A549 (cell line): Measurements from ENCODE around the gene DIS3L2.

Experiments
- BHLHE40 ChIP-seq: IDR thresholded peaks from 2 replicates; pipeline ENCODE4 v1.6.1; 2012; ENCODE audit warnings: low read depth, low read length, inconsistent platforms
- CBX2 ChIP-seq: fragments of 200-600 bp; sonication (generic); IDR thresholded peaks from 2 replicates; pipeline ENCODE4 v1.6.1; 2016; ENCODE audit warnings: low read depth, mild to moderate bottlenecking, borderline replicate concordance
- CHD2 ChIP-seq: fragments of 150-350 bp; IDR thresholded peaks from 2 replicates; pipeline ENCODE4 v1.6.1; 2014; ENCODE audit warnings: low read length; ENCODE audit not compliant: partially characterized antibody
- CHD4 ChIP-seq: fragments of 200-600 bp; sonication (generic); IDR thresholded peaks from 2 replicates; pipeline ENCODE4 v1.6.1; 2016; ENCODE audit warnings: antibody characterized with exemption, mild to moderate bottlenecking, borderline replicate concordance
- JUN ChIP-seq, 2 experiments: fragments of >200 bp; sonication (Bioruptor Twin); formaldehyde crosslinking; IDR thresholded peaks; 2 replicates in 1 of 2; 3 replicates in 1 of 2; pipeline ENCODE4 v1.6.1; 2016 to 2017
- MYC ChIP-seq: IDR thresholded peaks from 2 replicates; pipeline ENCODE4 v1.6.1; 2012; ENCODE audit warnings: mild to moderate bottlenecking, inconsistent platforms, low read length, improper control_type of control experiment, borderline replicate concordance
- NPAS2 ChIP-seq: fragments of 250-450 bp; sonication (Bioruptor Pico); IDR thresholded peaks from 2 replicates; pipeline ENCODE4 v1.8.0; 2022; ENCODE audit warnings: mild to moderate bottlenecking, moderate library complexity, borderline replicate concordance
- POLR2A ChIP-seq: IDR thresholded peaks from 2 replicates; pipeline ENCODE4 v1.6.1; 2012; ENCODE audit warnings: mild to moderate bottlenecking, low read length
- POLR2AphosphoS2 ChIP-seq: conservative IDR thresholded peaks from 2 replicates; pipeline ENCODE4 v1.6.1; 2012; ENCODE audit warnings: low read length, improper control_type of control experiment, inconsistent platforms
- TFCP2L1 ChIP-seq: fragments of 250-450 bp; sonication (Bioruptor Pico); IDR thresholded peaks from 2 replicates; pipeline ENCODE4 v1.5.0; 2021; ENCODE audit warnings: mild to moderate bottlenecking
- ZFP36 ChIP-seq: fragments of 450-650 bp; IDR thresholded peaks from 2 replicates; pipeline ENCODE4 v1.6.1; 2014; ENCODE audit warnings: borderline replicate concordance; ENCODE audit not compliant: partially characterized antibody
- TF ChIP-seq, protein P1 (sequence below): fragments of >200 bp; sonication (Bioruptor Twin); formaldehyde crosslinking; IDR thresholded peaks from 3 replicates; pipeline ENCODE4 v1.5.1; 2016
- TF ChIP-seq, protein P2 (sequence below): fragments of 200-600 bp; sonication (generic); IDR thresholded peaks from 2 replicates; pipeline ENCODE4 v1.6.1; 2016; ENCODE audit warnings: antibody characterized with exemption, mild to moderate bottlenecking, moderate library complexity
- TF ChIP-seq, protein P3 (sequence below): fragments of 450-650 bp; IDR thresholded peaks from 2 replicates; pipeline ENCODE4 v1.6.1; 2014; ENCODE audit warnings: antibody characterized with exemption

DNA sequence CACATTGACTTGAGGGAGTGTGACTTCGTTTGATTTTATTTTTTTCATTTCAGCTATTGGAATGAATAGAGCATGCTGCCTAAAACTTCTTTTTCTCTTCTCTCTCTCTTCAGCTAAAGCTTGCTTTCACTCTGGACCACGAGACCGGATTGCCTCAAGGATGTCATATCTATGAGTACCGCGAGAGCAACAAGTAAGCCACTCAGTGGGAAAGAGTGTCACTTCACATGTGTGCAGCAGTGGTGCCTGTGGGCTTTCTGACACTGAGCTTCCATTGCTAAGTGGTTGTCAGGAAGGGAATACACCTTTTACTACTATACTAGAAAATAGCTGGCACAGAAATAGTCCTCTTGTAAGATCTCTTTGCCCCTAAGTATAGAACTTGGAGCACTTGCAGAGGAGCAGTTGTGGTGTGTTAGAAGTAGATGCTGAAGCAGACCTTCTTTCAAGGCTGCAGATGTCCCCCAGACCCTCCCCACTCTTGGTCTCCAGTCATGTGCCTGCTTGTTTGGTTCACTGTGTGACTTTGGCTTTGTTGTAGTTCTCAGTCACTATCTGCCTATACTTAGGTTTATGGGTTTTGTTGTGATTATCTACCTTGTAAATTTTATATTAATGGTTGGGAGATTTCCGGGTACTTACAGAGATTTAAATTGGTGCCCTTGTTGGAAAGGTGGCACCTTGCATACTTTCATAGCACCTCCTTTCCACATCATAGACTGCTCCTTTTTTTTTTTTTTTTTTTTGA is 338.6 kb downstream of the DIS3L2 start:
- TF ChIP-seq JUN (IDR thresholded peaks at IDR 0.05) (no peak), CHD4 (no peak), TFCP2L1 (CRISPR knock-in tag) (no peak), NPAS2 (CRISPR knock-in tag) (no peak), CHD2 (no peak), MYC (no peak), POLR2A (no peak), CBX2 (no peak), BHLHE40 (no peak), ZFP36 (no peak), POLR2AphosphoS2 (no peak)
- TF ChIP-seq, protein P1, sequence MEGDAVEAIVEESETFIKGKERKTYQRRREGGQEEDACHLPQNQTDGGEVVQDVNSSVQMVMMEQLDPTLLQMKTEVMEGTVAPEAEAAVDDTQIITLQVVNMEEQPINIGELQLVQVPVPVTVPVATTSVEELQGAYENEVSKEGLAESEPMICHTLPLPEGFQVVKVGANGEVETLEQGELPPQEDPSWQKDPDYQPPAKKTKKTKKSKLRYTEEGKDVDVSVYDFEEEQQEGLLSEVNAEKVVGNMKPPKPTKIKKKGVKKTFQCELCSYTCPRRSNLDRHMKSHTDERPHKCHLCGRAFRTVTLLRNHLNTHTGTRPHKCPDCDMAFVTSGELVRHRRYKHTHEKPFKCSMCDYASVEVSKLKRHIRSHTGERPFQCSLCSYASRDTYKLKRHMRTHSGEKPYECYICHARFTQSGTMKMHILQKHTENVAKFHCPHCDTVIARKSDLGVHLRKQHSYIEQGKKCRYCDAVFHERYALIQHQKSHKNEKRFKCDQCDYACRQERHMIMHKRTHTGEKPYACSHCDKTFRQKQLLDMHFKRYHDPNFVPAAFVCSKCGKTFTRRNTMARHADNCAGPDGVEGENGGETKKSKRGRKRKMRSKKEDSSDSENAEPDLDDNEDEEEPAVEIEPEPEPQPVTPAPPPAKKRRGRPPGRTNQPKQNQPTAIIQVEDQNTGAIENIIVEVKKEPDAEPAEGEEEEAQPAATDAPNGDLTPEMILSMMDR: no peak
- TF ChIP-seq, protein P2, sequence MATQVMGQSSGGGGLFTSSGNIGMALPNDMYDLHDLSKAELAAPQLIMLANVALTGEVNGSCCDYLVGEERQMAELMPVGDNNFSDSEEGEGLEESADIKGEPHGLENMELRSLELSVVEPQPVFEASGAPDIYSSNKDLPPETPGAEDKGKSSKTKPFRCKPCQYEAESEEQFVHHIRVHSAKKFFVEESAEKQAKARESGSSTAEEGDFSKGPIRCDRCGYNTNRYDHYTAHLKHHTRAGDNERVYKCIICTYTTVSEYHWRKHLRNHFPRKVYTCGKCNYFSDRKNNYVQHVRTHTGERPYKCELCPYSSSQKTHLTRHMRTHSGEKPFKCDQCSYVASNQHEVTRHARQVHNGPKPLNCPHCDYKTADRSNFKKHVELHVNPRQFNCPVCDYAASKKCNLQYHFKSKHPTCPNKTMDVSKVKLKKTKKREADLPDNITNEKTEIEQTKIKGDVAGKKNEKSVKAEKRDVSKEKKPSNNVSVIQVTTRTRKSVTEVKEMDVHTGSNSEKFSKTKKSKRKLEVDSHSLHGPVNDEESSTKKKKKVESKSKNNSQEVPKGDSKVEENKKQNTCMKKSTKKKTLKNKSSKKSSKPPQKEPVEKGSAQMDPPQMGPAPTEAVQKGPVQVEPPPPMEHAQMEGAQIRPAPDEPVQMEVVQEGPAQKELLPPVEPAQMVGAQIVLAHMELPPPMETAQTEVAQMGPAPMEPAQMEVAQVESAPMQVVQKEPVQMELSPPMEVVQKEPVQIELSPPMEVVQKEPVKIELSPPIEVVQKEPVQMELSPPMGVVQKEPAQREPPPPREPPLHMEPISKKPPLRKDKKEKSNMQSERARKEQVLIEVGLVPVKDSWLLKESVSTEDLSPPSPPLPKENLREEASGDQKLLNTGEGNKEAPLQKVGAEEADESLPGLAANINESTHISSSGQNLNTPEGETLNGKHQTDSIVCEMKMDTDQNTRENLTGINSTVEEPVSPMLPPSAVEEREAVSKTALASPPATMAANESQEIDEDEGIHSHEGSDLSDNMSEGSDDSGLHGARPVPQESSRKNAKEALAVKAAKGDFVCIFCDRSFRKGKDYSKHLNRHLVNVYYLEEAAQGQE: no peak
- TF ChIP-seq, protein P3, sequence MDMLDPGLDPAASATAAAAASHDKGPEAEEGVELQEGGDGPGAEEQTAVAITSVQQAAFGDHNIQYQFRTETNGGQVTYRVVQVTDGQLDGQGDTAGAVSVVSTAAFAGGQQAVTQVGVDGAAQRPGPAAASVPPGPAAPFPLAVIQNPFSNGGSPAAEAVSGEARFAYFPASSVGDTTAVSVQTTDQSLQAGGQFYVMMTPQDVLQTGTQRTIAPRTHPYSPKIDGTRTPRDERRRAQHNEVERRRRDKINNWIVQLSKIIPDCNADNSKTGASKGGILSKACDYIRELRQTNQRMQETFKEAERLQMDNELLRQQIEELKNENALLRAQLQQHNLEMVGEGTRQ: no peak
